ENCODE measurements around the gene AKAP11.

The AKAP11 gene

DNA sequence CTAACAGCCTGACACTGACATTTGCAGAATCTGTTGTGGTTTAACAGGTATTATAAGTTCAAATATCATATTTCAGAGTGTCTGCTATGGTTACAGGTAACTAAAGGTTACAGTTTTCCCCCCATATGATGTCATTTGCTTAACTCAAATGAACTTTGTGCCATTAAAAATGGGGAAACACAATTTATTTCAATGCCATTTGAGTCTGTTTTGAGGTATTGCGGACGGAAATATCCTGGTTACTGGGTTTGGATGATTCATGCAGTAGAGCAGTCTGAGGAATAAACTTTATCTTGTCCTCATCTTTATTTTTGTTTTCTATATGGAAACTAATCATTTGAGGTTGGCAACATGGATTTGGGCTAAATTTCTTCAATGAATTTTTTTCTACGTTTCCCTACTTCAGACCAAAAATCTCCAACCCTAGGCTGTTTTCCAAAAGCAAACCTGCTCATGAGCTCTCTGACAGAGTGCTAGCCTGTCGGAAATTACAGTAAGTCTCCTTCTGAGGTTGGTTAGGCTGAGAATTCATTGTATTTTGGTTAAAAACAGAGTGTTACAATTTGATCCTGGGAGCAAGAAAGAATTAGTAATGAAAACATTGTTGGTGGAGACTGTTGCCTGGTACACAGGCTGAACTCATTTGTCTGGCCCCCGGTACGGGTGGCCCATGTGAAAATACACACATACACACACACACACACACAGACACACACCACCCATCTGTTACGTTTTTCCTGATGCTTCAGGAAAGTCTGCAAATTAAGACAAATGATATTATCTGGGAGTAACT is 66.1 kb downstream of the AKAP11 start:
- no peak for DNase-seq (ENCODE audit: low spot score)

DNA sequence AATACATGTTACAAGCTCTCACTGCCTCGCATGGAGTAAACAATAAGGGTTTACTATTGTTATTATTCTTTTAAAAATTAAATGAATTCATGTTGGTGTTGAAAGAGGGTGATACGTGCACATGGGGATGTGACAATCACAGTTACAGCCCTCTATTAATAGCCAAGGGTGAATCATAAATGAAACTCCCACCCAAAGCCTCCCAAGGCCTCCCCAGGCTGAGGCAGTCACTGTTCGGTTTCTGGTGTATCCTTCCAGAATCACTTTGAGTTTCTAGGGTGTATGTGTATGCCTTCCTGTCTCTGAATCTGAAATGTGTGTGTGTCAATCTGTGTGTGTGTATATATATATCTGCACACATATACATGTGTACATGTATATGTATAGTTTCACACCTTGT is 73.4 kb downstream of the AKAP11 start:
- DNase-seq (ENCODE audit: low spot score), result no peak

DNA sequence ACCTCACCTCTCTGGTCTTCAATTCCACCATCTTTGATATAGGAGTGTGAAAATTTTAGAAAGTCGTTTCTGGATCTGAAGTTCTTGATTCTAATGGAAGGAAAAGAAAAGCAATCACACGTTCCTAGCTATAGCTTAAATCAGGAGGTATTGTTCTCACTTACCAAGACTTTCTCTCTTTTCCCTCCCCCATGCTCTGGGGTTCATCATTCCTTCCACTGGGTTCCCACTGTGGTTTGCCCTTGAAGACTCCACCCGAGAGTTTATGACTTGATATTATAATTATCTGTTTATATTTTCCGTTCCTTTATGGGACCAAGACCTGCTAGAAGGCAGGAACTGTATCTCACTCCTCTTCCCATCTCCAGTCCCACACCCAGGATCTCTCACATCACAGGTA is 76.6 kb downstream of the AKAP11 start:
- no peak for DNase-seq (ENCODE audit: low spot score)

DNA sequence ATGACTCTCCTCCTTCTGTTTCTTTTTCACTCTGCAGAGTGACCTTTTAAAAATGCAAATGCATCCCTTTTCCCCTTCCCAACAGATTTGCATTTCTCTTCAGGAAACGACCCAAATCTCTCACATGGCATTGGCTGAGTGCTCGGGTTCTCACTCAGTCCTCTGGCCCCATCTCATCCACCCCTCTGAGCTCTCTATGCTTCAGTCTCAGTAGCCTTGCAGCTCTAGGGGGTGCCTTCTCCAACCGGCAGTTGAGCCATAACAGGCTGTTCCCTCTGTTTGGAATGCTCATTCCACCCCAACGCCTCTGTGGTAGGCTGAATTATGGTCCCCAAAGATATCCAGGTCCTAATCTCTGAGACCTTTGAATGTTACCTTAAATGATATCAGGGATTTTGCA is 78.2 kb downstream of the AKAP11 start:
- no peak for DNase-seq (ENCODE audit: low spot score)

DNA sequence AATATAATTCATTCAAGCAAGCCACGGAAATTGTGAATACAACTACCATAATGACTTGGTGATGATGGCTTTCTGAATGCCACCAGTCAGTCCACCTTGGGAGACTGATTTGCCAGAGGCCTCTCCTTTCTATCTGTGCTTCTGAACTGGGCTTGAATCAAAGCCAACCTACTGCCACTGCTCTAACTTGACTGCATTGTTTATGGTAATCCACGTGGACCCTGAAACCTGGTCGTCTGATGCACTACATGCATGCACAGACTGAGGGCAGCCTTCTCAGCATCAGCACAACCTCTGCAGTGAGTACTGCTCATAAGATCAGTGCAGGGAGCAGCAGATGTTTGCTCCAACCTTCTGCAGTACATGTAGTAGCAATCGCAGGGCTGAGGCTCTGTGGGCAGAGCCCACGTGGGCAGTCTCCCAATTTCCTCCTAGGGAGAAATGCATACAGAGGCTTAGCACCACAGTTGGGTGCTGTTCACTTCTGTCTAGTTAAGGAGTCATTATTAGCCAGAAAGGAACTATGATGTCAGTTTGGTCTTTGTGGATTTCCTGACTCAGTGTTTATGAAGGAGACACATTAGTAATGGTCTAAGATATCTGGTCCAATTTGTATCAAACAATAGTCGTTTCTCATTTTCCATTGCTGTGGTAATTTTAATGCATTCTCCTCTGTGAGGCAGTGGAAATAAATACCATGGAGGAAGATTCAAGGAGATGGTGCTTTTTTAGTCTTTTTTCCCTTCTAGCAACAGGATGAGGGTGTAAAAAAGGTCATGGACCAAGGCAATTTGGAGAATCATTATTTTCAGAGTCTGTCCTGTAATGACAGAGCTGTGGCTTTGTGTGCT is 82.5 kb downstream of the AKAP11 start:
- DNase-seq (ENCODE audit: low spot score), result peak; percentile 27

DNA sequence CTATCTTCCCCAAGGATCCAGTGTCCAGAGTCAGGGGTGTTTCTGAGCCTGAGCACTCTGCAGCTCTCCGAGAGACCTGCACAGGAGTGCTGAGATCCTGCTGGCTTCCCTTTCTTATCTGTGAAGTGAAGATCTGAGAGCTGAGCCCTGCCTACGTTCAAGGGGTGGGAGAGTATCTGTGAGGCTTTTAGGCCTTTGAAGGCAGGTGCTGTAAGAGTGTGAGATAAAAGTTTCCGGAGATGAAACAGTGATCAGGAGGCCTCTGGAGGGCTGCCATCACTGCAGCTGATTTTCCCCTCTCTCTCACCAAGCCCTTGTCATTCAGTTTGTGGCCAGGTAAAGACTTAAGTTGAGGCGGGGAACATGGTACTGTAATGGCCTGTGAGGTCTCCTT is 83.1 kb downstream of the AKAP11 start:
- DNase-seq (ENCODE audit: low spot score), result no peak

DNA sequence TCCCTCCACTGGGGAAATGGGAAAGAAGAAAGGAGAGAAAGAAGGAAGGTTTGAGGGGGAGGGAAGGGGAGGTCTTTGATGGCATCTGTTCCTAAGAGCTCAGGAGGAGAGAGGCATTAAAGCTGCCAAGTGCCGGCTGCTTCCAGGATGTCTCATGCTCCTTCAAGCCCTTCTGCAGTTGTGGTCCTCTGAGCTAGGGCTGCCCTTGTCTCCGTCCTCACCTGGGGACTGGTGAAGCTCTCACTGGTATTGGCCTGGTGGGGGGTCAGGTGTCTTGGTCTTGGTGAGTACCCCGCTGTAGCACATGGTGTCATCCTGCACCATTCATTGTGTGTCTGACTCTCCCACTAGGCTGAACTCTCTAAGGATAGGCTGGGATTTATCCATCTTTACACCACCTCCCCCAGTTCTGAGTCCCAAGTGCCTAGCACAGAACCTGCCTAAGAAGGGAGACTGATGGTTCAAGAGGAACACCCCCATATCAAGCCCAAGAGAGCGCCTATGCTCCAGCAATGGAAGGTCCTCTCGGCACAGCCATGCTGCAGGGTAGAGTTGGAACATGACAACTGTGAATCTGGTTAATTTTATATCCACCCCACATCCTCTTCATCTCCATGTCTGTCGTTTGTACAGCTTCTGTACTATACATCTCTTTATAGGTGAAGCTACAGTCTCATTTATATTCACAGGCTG is 83.7 kb downstream of the AKAP11 start:
- no peak for DNase-seq (ENCODE audit: low spot score)

DNA sequence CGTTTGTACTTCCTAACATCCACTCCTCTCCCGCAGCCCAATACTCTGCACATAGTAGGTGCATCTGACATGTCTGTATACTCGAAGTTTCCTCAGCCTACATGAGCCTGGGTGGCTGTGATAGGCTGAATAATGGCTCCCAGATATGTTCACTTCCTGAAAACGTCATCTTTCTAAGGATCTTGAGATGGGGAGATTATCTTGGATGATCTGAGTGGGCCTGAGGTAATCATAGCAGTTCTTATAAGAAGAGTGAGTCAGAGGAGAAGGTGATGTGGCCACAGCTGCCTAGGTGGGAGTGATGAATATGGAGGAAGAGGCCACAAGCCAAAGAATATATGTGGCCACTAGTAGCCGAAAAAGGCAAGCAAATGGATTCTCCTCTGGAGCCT is 84.2 kb downstream of the AKAP11 start:
- DNase-seq (ENCODE audit: low spot score), result no peak

DNA sequence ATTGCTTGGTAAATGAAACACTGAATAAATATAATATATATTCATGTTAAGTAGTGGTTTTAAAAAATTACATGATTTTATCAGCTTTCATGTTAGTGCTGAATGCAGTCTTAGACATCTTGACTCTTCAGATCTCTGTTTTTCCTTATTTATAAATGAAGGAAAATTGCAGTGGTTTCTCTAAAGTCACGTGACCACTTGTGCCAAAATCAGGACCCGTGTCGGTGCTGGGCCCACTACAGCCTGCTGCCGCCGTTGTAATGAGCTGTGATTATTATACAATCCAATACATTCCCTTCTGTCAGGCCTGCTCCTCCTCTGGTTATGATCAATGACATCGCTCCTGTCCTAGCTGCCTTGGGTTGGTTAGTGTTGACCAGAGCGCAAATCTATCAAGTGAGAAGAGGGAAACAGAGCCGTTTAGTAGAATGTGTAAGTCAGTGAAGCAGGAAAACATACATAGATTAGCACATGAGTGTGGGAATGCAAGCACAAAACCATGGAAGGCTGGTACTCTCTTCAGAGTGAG is 88.2 kb downstream of the AKAP11 start:
- no peak for DNase-seq (ENCODE audit: low spot score)

DNA sequence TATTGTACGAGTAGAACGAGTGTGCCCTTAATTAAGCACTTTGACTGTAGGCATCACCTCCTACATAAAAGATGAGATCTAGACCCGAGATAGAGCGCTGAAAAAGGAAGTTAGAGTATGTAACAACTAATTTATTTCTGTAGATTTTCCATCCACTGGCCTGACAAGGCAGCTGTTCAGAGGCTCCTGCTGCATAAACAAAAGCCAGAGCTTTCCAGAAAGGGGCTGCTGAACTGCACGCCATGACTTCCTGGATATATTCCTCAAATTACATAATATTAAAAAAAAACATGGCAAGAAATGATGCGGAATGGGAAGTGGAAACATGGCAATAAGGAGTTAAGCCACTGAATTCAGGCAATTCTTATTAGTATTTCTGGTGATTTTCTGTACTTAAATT is 89.7 kb downstream of the AKAP11 start:
- no peak for DNase-seq (ENCODE audit: low spot score)

DNA sequence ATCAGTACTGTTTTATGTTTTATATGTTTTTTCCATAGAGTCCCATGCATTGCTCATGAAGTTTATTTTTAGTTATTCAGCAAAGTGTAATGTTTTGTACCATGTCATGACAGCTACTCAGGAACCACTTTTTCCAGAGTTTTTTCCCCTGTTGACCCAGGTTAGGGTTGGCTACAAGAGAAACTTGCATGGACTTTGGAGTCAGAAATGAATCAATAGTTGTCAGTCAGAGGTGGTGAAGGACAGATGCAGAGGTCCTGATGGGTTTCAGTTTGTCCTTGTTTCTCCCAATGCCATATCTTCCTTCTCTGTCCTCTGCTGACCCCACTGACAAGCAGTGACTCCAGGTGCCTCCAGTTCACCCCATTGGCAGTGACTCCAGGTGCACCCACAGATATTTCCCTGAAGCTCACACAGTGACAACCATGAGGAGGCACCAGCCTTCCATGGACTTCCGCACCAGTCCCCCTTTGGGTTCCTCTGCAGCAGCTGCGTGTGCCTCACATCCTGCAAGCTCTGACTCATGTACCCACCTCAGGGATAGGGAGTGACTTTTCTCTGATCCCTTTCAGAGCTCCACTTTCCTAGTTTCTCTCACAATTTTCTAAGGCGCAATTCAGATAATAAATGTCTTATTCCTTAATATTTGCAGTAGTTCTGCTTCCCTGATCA is 92.1 kb downstream of the AKAP11 start:
- no peak for DNase-seq (ENCODE audit: low spot score)

DNA sequence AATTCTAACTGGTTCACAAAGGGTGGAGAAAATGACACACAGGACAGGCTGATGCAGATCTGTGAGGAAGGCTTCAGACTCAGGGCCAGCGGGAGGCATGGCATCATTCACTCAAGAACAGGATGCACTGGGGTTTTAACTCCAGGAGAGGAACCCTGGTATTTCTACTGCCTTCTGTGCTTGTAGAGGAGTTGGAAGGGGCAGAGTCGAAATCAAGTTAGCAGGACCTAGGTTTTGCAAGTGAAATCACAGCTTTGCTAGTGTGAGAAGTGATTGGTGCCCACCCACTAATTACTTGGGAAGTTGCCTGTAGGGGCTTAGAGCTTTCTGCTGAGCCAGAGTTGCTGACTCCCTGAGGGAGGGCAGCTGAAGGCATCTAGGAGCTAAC is 92.7 kb downstream of the AKAP11 start:
- DNase-seq (ENCODE audit: low spot score), result no peak

DNA sequence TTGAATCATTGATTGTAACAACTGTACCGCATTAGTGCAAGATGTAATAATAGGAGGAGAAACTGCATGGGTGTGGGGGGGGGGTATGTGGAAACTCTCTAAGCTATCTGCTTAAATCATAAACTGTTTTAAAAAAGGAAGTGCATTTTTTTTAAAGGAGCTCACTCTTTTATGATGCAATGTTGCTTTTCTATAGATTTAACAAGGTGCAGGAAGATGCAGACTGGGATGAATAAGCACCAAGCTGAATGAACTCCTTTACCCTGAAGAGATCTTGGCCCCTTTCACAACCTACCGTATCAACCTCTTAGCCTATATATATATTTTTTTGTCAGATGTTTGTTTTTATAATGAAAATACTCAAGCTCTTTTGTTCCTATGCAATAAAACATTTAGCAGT is 95.9 kb downstream of the AKAP11 start:
- DNase-seq (ENCODE audit: low spot score), result no peak

DNA sequence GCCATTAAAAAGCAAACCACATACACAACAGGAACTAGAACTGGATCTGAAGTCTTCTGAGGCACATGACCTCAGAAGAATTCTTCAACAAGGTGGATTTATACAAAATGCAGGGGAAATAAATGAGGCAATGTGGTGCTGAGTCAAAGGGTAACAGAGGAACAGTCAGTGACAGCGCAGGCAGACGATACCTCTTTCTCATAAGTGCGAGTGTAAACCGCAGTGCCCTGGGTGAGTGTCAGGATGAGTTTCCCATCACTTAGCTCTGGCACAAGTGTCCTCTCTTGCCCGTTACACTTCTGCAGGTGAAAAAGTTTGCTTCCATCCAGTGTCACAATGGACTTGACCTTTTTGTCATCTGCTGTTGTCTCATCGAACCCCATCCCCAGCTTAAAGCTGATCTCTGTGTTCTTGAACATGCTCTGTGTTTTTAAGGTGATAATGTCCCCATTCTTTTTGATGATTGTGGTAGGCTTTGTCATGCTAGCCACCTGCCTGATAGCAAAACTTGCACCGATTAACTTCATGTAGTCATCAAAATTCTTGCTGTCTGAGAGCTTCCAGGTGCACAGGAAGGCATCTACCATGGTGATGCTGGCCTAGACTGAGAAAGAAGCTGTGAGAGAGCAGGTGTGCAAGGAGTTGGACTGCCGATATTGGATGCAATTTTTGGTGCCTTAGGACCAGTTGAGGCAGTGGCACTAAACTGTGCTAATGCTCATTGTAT is 97.3 kb downstream of the AKAP11 start:
- DNase-seq (ENCODE audit: low spot score), result no peak

DNA sequence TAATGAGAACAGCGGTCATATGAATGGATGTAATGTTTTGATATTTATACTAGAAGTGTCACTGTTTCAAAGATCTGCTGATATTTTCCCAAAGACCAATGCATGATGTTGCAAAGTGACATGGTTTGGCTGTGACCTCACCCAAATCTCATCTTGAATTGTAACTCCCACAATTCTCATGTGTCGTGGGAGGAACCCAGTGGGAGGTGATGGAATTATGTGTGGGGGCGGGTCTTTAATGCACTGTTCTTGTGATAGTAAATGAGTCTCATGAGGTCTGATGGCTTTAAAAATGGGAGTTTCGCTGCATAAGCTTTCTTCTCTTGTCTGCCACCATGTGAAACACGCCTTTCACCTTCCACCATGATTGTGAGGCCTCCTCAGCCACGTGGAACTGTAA is 98.3 kb downstream of the AKAP11 start:
- no peak for DNase-seq (ENCODE audit: low spot score)

Measured in AG08395 (cell line).